ENCODE data around the gene OR13H1.
"Not testable (repeated sequence)": the region's sequence is repeated elsewhere in the genome, so short reads cannot be mapped to it uniquely, and the experiment has no call there.

The OR13H1 gene, protein sequence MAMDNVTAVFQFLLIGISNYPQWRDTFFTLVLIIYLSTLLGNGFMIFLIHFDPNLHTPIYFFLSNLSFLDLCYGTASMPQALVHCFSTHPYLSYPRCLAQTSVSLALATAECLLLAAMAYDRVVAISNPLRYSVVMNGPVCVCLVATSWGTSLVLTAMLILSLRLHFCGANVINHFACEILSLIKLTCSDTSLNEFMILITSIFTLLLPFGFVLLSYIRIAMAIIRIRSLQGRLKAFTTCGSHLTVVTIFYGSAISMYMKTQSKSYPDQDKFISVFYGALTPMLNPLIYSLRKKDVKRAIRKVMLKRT

DNA sequence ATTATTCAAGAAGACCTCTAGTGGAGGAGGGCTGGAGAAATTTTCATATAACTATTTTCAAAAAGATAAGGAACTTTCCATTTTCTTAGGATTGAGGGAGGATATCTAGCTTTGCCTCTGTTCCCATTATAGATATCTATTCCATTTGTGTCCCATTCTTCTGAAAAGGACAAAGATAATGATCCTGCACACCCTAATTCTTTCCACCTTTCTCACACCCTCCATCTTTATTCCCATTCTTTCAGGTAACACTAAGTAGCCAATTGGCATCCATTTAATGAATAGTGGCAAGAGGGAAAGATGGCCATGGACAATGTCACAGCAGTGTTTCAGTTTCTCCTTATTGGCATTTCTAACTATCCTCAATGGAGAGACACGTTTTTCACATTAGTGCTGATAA lies at the start of gene OR13H1:
Gene OR13H1, plus strand, starts transcription at position 301 of the 400 bp plus-strand sequence. Its CDS starts 0 bp downstream, at position 301.
- no peak for DNase-seq

GRCh38 chrX:131501556-131501955 lies 42.3 kb upstream of the OR13H1 start:
- DNase-seq, result not testable (repeated sequence)

DNA sequence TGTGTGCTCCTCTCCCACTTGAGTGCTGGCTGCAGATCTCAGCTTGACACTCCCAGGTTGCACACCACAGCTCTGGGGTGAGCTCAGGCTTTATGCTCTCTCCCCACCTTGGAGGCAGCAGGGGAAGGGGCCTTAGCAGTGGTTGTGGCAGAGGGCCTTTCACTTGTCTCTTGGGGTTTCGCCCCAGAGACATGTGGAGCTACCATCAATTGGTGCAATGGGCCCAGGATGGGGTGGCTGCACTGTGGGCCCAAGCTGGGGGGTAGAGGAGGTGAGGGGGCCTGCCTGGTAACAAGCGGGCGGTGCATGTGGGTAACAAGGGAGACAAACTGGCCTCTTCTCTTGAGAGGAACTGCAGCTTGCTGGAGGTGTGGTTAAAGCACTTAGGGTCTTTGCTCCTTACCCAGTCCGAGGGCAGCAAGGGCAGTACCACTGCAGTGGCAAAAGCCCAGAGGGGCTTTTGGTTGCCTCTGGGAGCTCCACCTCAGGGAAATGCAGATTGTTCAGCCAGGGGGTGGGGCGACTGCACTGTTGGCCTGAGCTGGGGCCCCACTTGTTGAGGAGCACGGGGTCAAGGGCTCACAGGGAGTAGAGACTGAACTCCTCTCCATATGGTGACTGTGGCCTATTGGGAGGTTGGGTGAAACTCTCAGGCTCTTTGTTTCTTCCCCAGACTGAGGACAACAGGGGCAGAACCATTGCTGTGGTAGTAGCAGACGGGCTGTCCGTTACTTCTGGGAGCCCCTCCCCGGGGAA lies 30.5 kb upstream of the OR13H1 start:
- no peak for DNase-seq

DNA sequence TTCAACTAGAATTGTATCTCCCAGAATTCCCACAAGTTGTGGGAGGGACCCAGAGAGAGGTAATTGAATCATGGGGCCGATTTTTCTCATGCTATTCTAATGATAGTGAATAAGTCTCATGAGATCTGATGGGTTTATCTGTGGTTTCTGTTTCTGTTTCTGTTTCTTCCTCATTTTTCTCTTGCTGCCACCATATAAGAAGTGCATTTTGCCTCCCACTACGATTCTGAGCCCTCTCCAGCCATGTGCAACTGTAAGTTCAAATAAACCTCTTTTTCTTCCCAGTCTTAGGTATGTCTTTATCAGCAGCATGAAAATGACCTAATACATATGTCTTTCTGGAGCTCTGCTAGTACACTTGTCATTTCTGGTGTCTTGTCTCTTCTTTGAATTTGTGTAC lies 22.1 kb upstream of the OR13H1 start:
- no peak for DNase-seq

GRCh38 chrX:131544218-131544617 lies 344 bp downstream of the OR13H1 start:
- DNase-seq, result no peak

GRCh38 chrX:131549011-131549410 lies 5.1 kb downstream of the OR13H1 start:
- no peak for DNase-seq

DNA sequence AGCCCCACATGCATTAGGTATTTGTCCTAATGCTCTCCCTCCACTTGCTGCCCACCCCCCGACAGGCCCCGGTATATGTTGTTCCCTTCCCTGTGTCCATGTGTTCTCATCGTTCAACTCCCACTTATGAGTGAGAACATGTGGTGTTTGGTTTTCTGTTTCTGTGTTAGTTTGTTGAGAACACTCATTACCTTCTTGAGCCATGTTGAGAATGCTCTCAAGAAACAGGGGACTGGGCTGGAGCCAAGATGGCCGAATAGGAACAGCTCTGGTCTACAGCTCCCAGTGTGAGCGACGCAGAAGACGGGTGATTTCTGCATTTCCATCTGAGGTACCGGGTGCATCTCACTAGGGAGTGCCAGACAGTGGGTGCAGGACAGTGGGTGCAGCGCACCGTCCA lies 8.6 kb downstream of the OR13H1 start:
- not testable (repeated sequence) for DNase-seq

DNA sequence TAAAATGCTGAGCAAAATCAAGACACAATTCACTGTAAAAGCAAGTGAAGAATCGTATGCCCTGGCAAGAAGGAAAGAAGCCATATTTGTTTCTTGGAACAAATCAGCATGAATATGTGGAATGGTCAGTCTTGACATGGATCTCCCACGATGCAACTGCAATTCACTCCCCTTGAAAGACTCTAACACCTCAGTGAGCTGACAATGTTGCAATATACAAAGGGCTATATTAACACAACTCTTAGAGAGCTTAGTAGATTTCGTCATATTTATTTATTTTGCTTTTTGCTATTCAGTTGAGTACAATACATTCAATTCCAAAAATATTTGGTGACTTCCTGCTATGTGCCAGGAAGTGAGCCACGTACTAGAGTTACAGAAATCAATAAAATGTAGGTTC lies 14.7 kb downstream of the OR13H1 start:
- DNase-seq, result no peak

DNA sequence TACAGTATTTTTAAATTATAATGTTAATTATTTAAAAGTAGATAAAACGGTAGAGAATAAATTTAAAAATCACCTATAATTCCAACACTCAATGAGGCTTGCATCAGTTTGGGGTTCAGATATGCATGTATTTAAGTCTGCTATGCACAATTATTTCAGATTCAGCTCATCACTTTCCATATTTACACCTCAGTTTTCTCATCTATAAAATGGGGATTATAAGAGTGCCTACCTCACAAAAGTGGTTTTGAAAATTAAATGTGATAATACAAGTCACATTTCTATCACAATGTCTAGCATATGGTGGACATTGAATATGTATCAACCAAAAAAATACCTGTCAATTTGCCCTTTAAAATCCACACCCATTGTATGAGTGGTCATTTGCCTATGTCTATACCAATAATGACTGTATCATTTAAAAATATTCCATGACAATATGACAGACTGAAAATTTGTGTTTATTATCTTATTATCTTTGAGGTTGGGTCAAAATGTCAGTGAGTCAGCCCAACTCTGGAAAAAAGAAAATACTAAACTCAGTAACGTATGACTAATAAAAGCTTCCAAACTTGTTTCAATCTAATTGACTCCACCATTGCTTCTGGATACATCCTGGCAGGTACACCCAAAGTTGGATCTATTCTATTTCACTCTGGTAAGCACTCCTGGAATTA lies 20.8 kb downstream of the OR13H1 start:
- DNase-seq, result no peak

DNA sequence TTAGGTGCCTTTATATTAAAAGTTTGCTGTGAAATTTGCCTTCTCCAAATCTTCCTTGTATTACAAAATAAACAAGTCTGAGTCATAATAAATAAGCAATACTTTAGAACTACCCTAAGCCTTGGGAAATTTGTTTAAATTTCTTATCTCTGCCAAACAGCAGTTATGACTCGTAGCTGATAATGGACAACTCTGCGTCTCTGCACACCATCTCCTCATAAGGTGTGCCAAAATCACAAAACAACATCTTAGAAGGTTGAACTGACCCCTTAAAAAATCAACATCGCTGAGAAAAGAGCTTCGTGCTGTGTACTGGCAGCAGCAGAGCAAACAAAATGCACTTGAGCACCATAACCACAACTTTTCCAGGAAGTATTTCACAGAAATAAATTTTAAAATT lies 22.0 kb downstream of the OR13H1 start:
- DNase-seq, result no peak

- no peak for DNase-seq
These were observed 27.5 kb downstream of the OR13H1 start for GRCh38 chrX:131571348-131571747.

DNA sequence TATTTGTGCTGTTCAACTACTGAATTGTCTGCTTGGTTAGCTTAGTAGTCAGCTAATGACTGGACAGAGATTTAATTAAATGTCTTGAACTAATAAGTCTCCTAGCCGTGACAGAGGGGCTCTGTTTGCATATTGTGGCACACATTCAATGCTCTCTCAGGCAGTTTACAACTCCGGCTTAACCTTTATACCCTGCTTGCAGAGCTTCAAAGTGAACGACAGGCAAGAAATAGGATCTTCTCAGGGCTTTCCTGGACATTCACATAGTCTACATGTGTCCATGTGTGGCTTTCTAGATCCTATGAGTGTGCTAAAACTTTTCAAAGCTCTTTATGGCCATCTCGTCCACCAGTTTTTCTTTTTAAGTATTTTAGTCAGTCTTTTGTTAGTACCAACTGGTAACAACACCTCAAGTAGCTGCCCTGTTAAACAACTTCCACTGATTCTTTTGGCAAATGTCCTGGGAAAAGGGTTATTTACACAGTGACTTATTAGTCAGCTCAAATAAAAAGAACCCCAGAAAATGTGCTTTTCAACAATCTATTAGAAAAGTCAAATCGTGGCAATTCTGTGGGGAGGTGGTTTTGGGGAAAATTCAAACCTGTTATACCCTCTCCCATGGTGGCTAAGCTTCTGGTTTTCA lies 28.6 kb downstream of the OR13H1 start:
- no peak for DNase-seq

GRCh38 chrX:131577413-131577812 lies 33.5 kb downstream of the OR13H1 start:
- DNase-seq, result no peak

- no peak for DNase-seq
These were observed 34.3 kb downstream of the OR13H1 start for GRCh38 chrX:131577999-131578734.

GRCh38 chrX:131578735-131579367 lies 35.0 kb downstream of the OR13H1 start:
- DNase-seq, result not testable (repeated sequence)

GRCh38 chrX:131588995-131589394 lies 45.1 kb downstream of the OR13H1 start:
- DNase-seq, result no peak

Measured in NCI-H446 treated with DMSO at 0.1 percent for 48 hours (cell line).